Glutamatergic neuron (in vitro differentiated cells): ENCODE measurements around the gene AGA. TPM values are rescaled to one million over a fixed set of nuclear protein-coding genes. Genes with fewer than 3 reads are reported as not detected.

ENCODE experiments used
- DNase-seq: peaks from one replicate; pipeline ENCODE4 v3.0.0; 2022
- H3K27ac Mint-ChIP-seq: one replicate; pipeline ENCODE4 v1.8.0; 2020; ENCODE audit warnings: mild to moderate bottlenecking, mixed read lengths, inconsistent platforms; ENCODE audit not compliant: unreplicated experiment
- H3K27me3 Mint-ChIP-seq: one replicate; pipeline ENCODE4 v1.8.0; 2020; ENCODE audit warnings: mild to moderate bottlenecking, moderate library complexity, mixed read lengths, inconsistent platforms; ENCODE audit not compliant: unreplicated experiment
- H3K36me3 Mint-ChIP-seq: one replicate; pipeline ENCODE4 v1.8.0; 2020; ENCODE audit warnings: mild to moderate bottlenecking, mixed read lengths, inconsistent platforms; ENCODE audit not compliant: unreplicated experiment
- H3K4me1 Mint-ChIP-seq: one replicate; pipeline ENCODE4 v1.8.0; 2020; ENCODE audit warnings: mild to moderate bottlenecking, low read depth, mixed read lengths, inconsistent platforms; ENCODE audit not compliant: unreplicated experiment
- H3K4me3 Mint-ChIP-seq: one replicate; pipeline ENCODE4 v1.8.0; 2020; ENCODE audit warnings: mild to moderate bottlenecking, mixed read lengths, inconsistent platforms; ENCODE audit not compliant: unreplicated experiment
- H3K9me3 Mint-ChIP-seq: one replicate; pipeline ENCODE4 v1.8.0; 2020; ENCODE audit warnings: mild to moderate bottlenecking, moderate library complexity, mixed read lengths, inconsistent platforms; ENCODE audit not compliant: unreplicated experiment
- CTCF ChIP-seq: fragments of 200-600 bp; sonication (generic); IDR thresholded peaks from one replicate; pipeline ENCODE4 v1.5.0; 2021; ENCODE audit not compliant: partially characterized antibody, unreplicated experiment
- total RNA-seq: library from RNA; stranded (reverse); fragmentation: NEBNext Ultra II Directional; extraction: Animal tissue kit (Norgen Biotek cat#: 25700); gene quantifications from one replicate; pipeline ENCODE4 v1.2.1, GENCODE V29; 2021; ENCODE audit not compliant: unreplicated experiment

Gene AGA
- total RNA-seq, 1 donor from 2014 or later: 7.4 TPM

GRCh38 chr4:177419434-177419833 lies 22.8 kb downstream of the AGA start:
- Mint-ChIP-seq H3K27me3 (no peaks in the 10 kb centered on the region), H3K4me1 (no peaks in the 10 kb centered on the region), H3K9me3 (peaks cover 2% of the 10 kb centered on the region), H3K4me3 (no peak overlapping the region), H3K36me3 (peaks cover 15% of the 10 kb centered on the region), H3K27ac (no peak overlapping the region)
- no peak for DNase-seq
- no peak for TF ChIP-seq CTCF

- peaks cover 10% of the 10 kb centered on the region for H3K36me3 Mint-ChIP-seq
- H3K27me3 Mint-ChIP-seq: no peaks in the 10 kb centered on the region
- H3K4me1 Mint-ChIP-seq: no peaks in the 10 kb centered on the region
- DNase-seq: no peak
- TF ChIP-seq CTCF: no peak
- peaks cover 2% of the 10 kb centered on the region for H3K9me3 Mint-ChIP-seq
- H3K4me3 Mint-ChIP-seq: no peak overlapping the region
- H3K27ac Mint-ChIP-seq: no peak overlapping the region
Observed at GRCh38 chr4:177413656-177414055, 28.6 kb downstream of the AGA start.

- TF ChIP-seq CTCF: no peak
- Mint-ChIP-seq H3K36me3 (peaks cover 10% of the 10 kb centered on the region), H3K27me3 (no peaks in the 10 kb centered on the region), H3K27ac (no peak overlapping the region), H3K4me1 (no peaks in the 10 kb centered on the region), H3K4me3 (no peak overlapping the region), H3K9me3 (peaks cover 2% of the 10 kb centered on the region)
- DNase-seq: no peak
Observed at GRCh38 chr4:177413076-177413475, 29.2 kb downstream of the AGA start.

GRCh38 chr4:177411996-177412395 lies 30.2 kb downstream of the AGA start:
- TF ChIP-seq CTCF: no peak
- peaks cover 3% of the 10 kb centered on the region for H3K27me3 Mint-ChIP-seq
- H3K9me3 Mint-ChIP-seq: peaks cover 4% of the 10 kb centered on the region
- DNase-seq: no peak
- no peak overlapping the region for H3K4me3 Mint-ChIP-seq
- H3K36me3 Mint-ChIP-seq: peaks cover 10% of the 10 kb centered on the region
- H3K4me1 Mint-ChIP-seq: no peaks in the 10 kb centered on the region
- no peak overlapping the region for H3K27ac Mint-ChIP-seq

GRCh38 chr4:177410566-177410965 lies 31.7 kb downstream of the AGA start:
- H3K27me3 Mint-ChIP-seq: peaks cover 3% of the 10 kb centered on the region
- no peaks in the 10 kb centered on the region for H3K4me1 Mint-ChIP-seq
- TF ChIP-seq CTCF: no peak
- H3K9me3 Mint-ChIP-seq: peaks cover 3% of the 10 kb centered on the region
- H3K4me3 Mint-ChIP-seq: no peak overlapping the region
- H3K27ac Mint-ChIP-seq: no peak overlapping the region
- no peak for DNase-seq
- H3K36me3 Mint-ChIP-seq: peaks cover 3% of the 10 kb centered on the region
